GM12878 (cell line): Measurements from ENCODE around the gene SNRPN. TPM values are rescaled to one million over a fixed set of nuclear protein-coding genes. Genes with fewer than 3 reads are reported as not detected.

Source experiments
- ATAC-seq: fragments of 200-7000 bp; cut with Tn5 transposase; 3 replicates; pipeline ENCODE4 v1.9.1; 2020; ENCODE audit warnings: mild to moderate bottlenecking, moderate library complexity
- BruUV-seq: library from RNA; stranded (reverse); fragments of 400-500 nt; replicated peaks from 2 replicates; lab custom pipeline; 2021; lab: Mats Ljungman, UMichigan
- CTCF ChIA-PET: fragments of 300-600 bp; sonication (Branson Sonifier 250); formaldehyde crosslinking; extraction: SDS; loops from one replicate; lab custom pipeline; 2021; ENCODE audit warnings: inconsistent platforms; lab: Yijun Ruan, JAX
- POLR2A ChIA-PET: fragments of 350-600 bp; formaldehyde crosslinking; extraction: SDS; loops from one replicate; lab custom pipeline; 2021; ENCODE audit warnings: inconsistent platforms; lab: Charles Lee
- RAD21 ChIA-PET: fragments of 300-600 bp; sonication (Branson Sonifier 250); formaldehyde crosslinking; loops from one replicate; lab custom pipeline; 2023; ENCODE audit warnings: antibody characterized with exemption; ENCODE audit not compliant: unreplicated experiment; lab: Charles Lee
- SMC1A ChIA-PET: fragments of 300-600 bp; sonication (Branson Sonifier 250); formaldehyde crosslinking; loops from one replicate; lab custom pipeline; 2023; ENCODE audit not compliant: unreplicated experiment, uncharacterized antibody; lab: Charles Lee
- DNase-seq: peaks from one replicate; pipeline ENCODE4 v3.0.0-alpha.2; 2011; ENCODE audit warnings: low read depth, low spot score
- FAIRE-seq: peaks from 3 replicates; lab custom pipeline; 2011; peaks lifted over from hg19 to GRCh38; lab: Jason Lieb, UNC
- H2AFZ ChIP-seq: 2 replicates; pipeline ENCODE4 v1.6.0; 2011; ENCODE audit warnings: low read depth, low read length, control low read depth; ENCODE audit not compliant: control insufficient read depth
- H3K27ac ChIP-seq: 2 replicates; pipeline ENCODE4 v1.5.1; 2011; ENCODE audit warnings: control low read depth; ENCODE audit not compliant: control insufficient read depth, insufficient read depth
- H3K27me3 ChIP-seq, 2 experiments: replicated peaks in 1 of 2; 2 replicates each; pipeline versions ENCODE4 v1.6.0 to v1.6.1; 2011; ENCODE audit warnings: low read length in 1 of 2; ENCODE audit not compliant: control insufficient read depth in 2 of 2, insufficient read depth in 2 of 2
- H3K36me3 ChIP-seq, 2 experiments: 2 replicates each; pipeline ENCODE4 v1.5.1; 2011; ENCODE audit warnings: low read length in 1 of 2; ENCODE audit not compliant: control insufficient read depth in 2 of 2, insufficient read depth in 2 of 2
- H3K4me1 ChIP-seq: 2 replicates; pipeline ENCODE4 v1.6.1; 2011; ENCODE audit warnings: mild to moderate bottlenecking, low read length, moderate library complexity, mixed read lengths; ENCODE audit not compliant: control insufficient read depth, insufficient read depth
- H3K4me2 ChIP-seq: 2 replicates; pipeline ENCODE4 v1.6.0; 2011; ENCODE audit warnings: control low read depth; ENCODE audit not compliant: control insufficient read depth, insufficient read depth
- H3K4me3 ChIP-seq: fragments of 200-600 bp; sonication (generic); 2 replicates; pipeline ENCODE4 v1.5.1; 2016
- H3K79me2 ChIP-seq: 2 replicates; pipeline ENCODE4 v1.6.0; 2011; ENCODE audit warnings: low read length; ENCODE audit not compliant: control insufficient read depth, insufficient read depth
- H3K9ac ChIP-seq: 2 replicates; pipeline ENCODE4 v1.8.0; 2011; ENCODE audit warnings: low read length, control low read depth, mixed read lengths; ENCODE audit not compliant: control insufficient read depth, insufficient read depth
- H3K9me3 ChIP-seq: replicated peaks from 3 replicates; pipeline ENCODE4 v1.5.1; 2011; ENCODE audit warnings: mild to moderate bottlenecking, low read length; ENCODE audit not compliant: control insufficient read depth, insufficient read depth
- H4K20me1 ChIP-seq: 2 replicates; pipeline ENCODE4 v1.6.0; 2011; ENCODE audit not compliant: control insufficient read depth, insufficient read depth
- ASH2L ChIP-seq: fragments of 300-600, 200-600 bp; sonication (generic); IDR thresholded peaks from 2 replicates; pipeline ENCODE4 v1.6.1; 2017; ENCODE audit warnings: low read depth, mild to moderate bottlenecking, borderline replicate concordance
- ATF7 ChIP-seq: fragments of 450-650 bp; IDR thresholded peaks from 2 replicates; pipeline ENCODE4 v1.6.1; 2016; ENCODE audit warnings: low read depth, mild to moderate bottlenecking
- BRCA1 ChIP-seq: IDR thresholded peaks from 2 replicates; pipeline ENCODE4 v1.6.1; 2011; ENCODE audit warnings: low read depth, low read length, improper control_type of control experiment
- FOXK2 ChIP-seq: fragments of 450-650 bp; IDR thresholded peaks from 2 replicates; pipeline ENCODE4 v1.6.1; 2017; ENCODE audit warnings: mild to moderate bottlenecking, moderate library complexity
- HSF1 ChIP-seq: fragments of 150-350 bp; IDR thresholded peaks from 2 replicates; pipeline ENCODE4 v1.6.1; 2014; ENCODE audit warnings: mild to moderate bottlenecking, low read depth, low read length
- MXI1 ChIP-seq: fragments of 150-350 bp; IDR thresholded peaks from 2 replicates; pipeline ENCODE4 v1.6.1; 2011; ENCODE audit warnings: low read depth, mild to moderate bottlenecking, inconsistent platforms, low read length, improper control_type of control experiment
- POLR2AphosphoS2 ChIP-seq: IDR thresholded peaks from 2 replicates; pipeline ENCODE4 v1.6.1; 2011; ENCODE audit warnings: low read depth, mild to moderate bottlenecking, low read length, improper control_type of control experiment, moderate library complexity
- RCOR1 ChIP-seq: conservative IDR thresholded peaks from 2 replicates; pipeline ENCODE4 v1.6.1; 2012; ENCODE audit warnings: low read depth, low read length, improper control_type of control experiment
- RFX5 ChIP-seq: IDR thresholded peaks from 2 replicates; pipeline ENCODE4 v1.6.1; 2011; ENCODE audit warnings: low read depth, low read length, improper control_type of control experiment
- STAT1 ChIP-seq: fragments of 450-650 bp; conservative IDR thresholded peaks from 2 replicates; pipeline ENCODE4 v1.6.1; 2014; ENCODE audit warnings: antibody characterized with exemption, mild to moderate bottlenecking
- TCF7 ChIP-seq: IDR thresholded peaks from 2 replicates; pipeline ENCODE4 v1.6.1; 2014; ENCODE audit warnings: antibody characterized with exemption, borderline replicate concordance
- ZNF622 ChIP-seq: fragments of 450-650 bp; IDR thresholded peaks from 2 replicates; pipeline ENCODE4 v1.6.1; 2017; ENCODE audit warnings: mild to moderate bottlenecking, inconsistent platforms
- WGBS: methylation state at CpG from one replicate; pipeline ENCODE4 v1.1.6; 2016; ENCODE audit warnings: low lambda C conversion rate; ENCODE audit not compliant: insufficient replicate concordance, insufficient coverage; ENCODE audit errors: missing lambda C conversion rate; 5-methylcytosine and 5-hydroxymethylcytosine counted together
- in situ Hi-C: fragments of 300-500 bp; cut with MboI; formaldehyde crosslinking; loops from 9 replicates; pipeline ENCODE4 v1.14.3; 2018; ENCODE audit warnings: mixed read lengths
- intact Hi-C: fragments of 100-400 bp; cut with micrococcal nuclease; formaldehyde crosslinking; loops from one replicate; pipeline ENCODE4 v1.14.2; 2022; ENCODE audit not compliant: unreplicated experiment
- polyA plus RNA-seq, 11 experiments: library from polyadenylated mRNA; depleted of rRNA in 4 of 11; unstranded in 6 of 11; stranded (reverse) in 5 of 11; fragments of >200 nt; fragmentation: Nextera tagmentation in 4 of 11; fragmentation: Illumina TruSeq in 1 of 11; extraction: Ambion mirVana in 4 of 11; extraction: Trizol in 1 of 11; gene quantifications; 1 replicate in 1 of 11; 2 replicates in 10 of 11; pipeline versions ENCODE4 v1.2.1 to v1.2.3, GENCODE V29; 2011 to 2016; ENCODE audit warnings: inconsistent platforms in 2 of 11, missing spikeins in 2 of 11, low read depth in 1 of 11
- total RNA-seq, 4 experiments: library from RNA; depleted of rRNA in 3 of 4; stranded (reverse); fragments of >200 nt in 3 of 4; fragmentation: Illumina TruSeq in 1 of 4; extraction: Trizol in 1 of 4; gene quantifications; 2 replicates each; pipeline versions ENCODE4 v1.2.1 to v1.2.3, GENCODE V29; 2013 to 2021
- TF ChIP-seq, protein P1 (sequence below): fragments of 450-650 bp; IDR thresholded peaks from 2 replicates; pipeline ENCODE4 v1.6.1; 2014; ENCODE audit warnings: mild to moderate bottlenecking
- TF ChIP-seq, protein P2 (sequence below): IDR thresholded peaks from 2 replicates; pipeline ENCODE4 v1.6.1; 2011; ENCODE audit warnings: borderline replicate concordance, low read depth, mild to moderate bottlenecking, moderate library complexity, mixed read lengths, low read length; ENCODE audit not compliant: insufficient read depth; ENCODE audit errors: extremely low read length

SNRPN gene
- total and polyA plus RNA-seq, 10 of the 15 experiments (the other 5 are each of a cell fraction or from before 2014, with no cell fraction given) = 9.1 to 103 (median 45.5) TPM

- no peak overlapping the region for H2AFZ ChIP-seq
- ChIA-PET RAD21 (no interaction called here), SMC1A (no interaction called here), POLR2A (no interaction called here), CTCF (no interaction called here)
- in situ Hi-C loops = no loop called here
- H3K27me3 ChIP-seq = no peaks in the 10 kb centered on the region
- no peaks in the 10 kb centered on the region; the same call in 2 of the 3 replicates for H3K9me3 ChIP-seq
- H3K4me3 ChIP-seq = no peak overlapping the region
- H3K9ac ChIP-seq = no peak overlapping the region
- no peaks in the 10 kb centered on the region for H3K79me2 ChIP-seq
- no peak overlapping the region for H3K4me2 ChIP-seq
- ATAC-seq = no peak
- WGBS = 23% methylated on average over 3 of the region's 3 CpGs
- H4K20me1 ChIP-seq = no peaks in the 10 kb centered on the region
- no peak overlapping the region for H3K27ac ChIP-seq
- intact Hi-C loops = no loop called here
- no peak for DNase-seq
- FAIRE-seq = no peak
- no peaks in the 10 kb centered on the region for H3K4me1 ChIP-seq
- H3K36me3 ChIP-seq = peaks cover 0 to 3% of the 10 kb centered on the region in 2 experiments; a peak in 3 of 4 replicates
- BruUV-seq = no TSS peak
- TF ChIP-seq RFX5 = no peak
- TF ChIP-seq FOXK2 = no peak
- no peak for TF ChIP-seq TCF7
- TF ChIP-seq ZNF622 = no peak
- TF ChIP-seq RCOR1 = no peak
- TF ChIP-seq ATF7 = no peak
- TF ChIP-seq HSF1 = no peak
These were observed 22.1 kb downstream of the SNRPN start for GRCh38 chr15:24976932-24977331.

GRCh38 chr15:24977686-24978085 is 22.9 kb downstream of the SNRPN start:
- CTCF ChIA-PET = no interaction called here
- H3K9ac ChIP-seq = no peak overlapping the region
- no peak for ATAC-seq
- H3K27ac ChIP-seq = no peak overlapping the region
- no TSS peak for BruUV-seq
- FAIRE-seq = no peak
- intact Hi-C loops (no loop called here), in situ Hi-C loops (no loop called here)
- WGBS = 65% methylated on average over 9 of the region's 9 CpGs
- H3K79me2 ChIP-seq = no peaks in the 10 kb centered on the region
- no peak overlapping the region for H2AFZ ChIP-seq
- no peak for DNase-seq
- H3K36me3 ChIP-seq = peaks cover 0 to 3% of the 10 kb centered on the region in 2 experiments; a peak in 3 of 4 replicates
- H4K20me1 ChIP-seq = no peaks in the 10 kb centered on the region
- no peaks in the 10 kb centered on the region for H3K27me3 ChIP-seq
- no peaks in the 10 kb centered on the region for H3K4me1 ChIP-seq
- H3K4me2 ChIP-seq = no peak overlapping the region
- SMC1A ChIA-PET = no interaction called here
- RAD21 ChIA-PET = no interaction called here
- POLR2A ChIA-PET = no interaction called here
- no peaks in the 10 kb centered on the region; the same call in 2 of the 3 replicates for H3K9me3 ChIP-seq
- H3K4me3 ChIP-seq = no peak overlapping the region
- TF ChIP-seq STAT1 (no peak), BRCA1 (no peak), MXI1 (no peak), ASH2L (no peak), POLR2AphosphoS2 (no peak)
- TF ChIP-seq, protein P1, sequence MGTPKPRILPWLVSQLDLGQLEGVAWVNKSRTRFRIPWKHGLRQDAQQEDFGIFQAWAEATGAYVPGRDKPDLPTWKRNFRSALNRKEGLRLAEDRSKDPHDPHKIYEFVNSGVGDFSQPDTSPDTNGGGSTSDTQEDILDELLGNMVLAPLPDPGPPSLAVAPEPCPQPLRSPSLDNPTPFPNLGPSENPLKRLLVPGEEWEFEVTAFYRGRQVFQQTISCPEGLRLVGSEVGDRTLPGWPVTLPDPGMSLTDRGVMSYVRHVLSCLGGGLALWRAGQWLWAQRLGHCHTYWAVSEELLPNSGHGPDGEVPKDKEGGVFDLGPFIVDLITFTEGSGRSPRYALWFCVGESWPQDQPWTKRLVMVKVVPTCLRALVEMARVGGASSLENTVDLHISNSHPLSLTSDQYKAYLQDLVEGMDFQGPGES = no peak
- TF ChIP-seq, protein P2, sequence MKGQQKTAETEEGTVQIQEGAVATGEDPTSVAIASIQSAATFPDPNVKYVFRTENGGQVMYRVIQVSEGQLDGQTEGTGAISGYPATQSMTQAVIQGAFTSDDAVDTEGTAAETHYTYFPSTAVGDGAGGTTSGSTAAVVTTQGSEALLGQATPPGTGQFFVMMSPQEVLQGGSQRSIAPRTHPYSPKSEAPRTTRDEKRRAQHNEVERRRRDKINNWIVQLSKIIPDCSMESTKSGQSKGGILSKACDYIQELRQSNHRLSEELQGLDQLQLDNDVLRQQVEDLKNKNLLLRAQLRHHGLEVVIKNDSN = no peak
